CD4-positive, alpha-beta T cell treated with Interleukin-10 for 1 hour (primary cell): ENCODE results near the gene TAL2.
A peak's percentile ranks its signal among the peaks of the same experiment; 100 is the strongest.
"Not testable (repeated sequence)": the region's sequence is repeated elsewhere in the genome, so short reads cannot be mapped to it uniquely, and the experiment has no call there.

Source experiments
- DNase-seq: peaks from one replicate; pipeline ENCODE4 v3.0.0-alpha.2; 2020

The TAL2 gene

DNA sequence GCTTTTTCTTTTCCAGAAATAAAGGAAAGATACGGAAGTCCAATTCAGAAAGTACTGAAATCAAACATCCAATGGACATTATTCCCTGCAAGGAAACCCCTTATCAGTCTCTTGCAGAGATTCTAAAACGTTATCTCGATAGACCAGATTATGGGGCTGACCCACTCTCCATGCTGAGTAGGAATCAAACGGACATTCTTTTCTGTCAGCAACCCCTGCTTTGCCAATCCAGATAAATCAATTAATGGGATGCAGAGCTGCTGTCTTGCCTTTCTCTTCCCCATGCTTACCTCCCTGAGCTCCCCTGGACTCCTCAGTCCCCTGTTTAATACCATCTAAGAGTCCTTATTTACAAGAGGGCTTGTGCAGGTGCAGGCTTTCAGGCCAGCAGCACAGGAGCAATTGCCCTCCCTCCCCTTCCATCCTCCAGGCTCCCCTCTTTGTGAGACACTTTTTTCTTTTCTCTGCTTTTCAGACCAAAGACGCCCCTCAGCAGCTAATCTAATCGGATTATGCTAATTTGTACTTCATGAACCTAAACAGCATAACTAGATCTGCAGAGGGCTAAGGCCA lies 14.2 kb downstream of the TAL2 start:
- no peak for DNase-seq

GRCh38 chr9:105678163-105678562 lies 15.9 kb downstream of the TAL2 start:
- DNase-seq = no peak

DNA sequence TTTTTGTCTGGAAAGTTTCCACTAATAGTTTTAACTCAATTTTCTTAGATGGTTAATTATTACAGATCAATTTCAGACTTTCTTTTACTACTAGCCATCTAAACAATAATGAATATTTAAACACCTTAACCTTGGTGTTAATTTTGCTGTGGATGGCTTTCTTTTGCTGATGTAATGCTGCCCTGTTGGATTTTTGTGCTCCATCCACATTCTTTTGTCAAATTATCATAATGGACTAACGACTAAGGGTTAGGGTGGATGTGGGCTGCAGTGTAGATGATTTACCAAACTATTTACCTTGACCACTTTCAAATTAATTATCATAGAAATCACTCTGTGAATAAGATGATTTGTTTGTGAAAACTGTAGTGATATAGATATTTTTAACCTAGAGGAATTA lies 16.5 kb downstream of the TAL2 start:
- no peak for DNase-seq

DNA sequence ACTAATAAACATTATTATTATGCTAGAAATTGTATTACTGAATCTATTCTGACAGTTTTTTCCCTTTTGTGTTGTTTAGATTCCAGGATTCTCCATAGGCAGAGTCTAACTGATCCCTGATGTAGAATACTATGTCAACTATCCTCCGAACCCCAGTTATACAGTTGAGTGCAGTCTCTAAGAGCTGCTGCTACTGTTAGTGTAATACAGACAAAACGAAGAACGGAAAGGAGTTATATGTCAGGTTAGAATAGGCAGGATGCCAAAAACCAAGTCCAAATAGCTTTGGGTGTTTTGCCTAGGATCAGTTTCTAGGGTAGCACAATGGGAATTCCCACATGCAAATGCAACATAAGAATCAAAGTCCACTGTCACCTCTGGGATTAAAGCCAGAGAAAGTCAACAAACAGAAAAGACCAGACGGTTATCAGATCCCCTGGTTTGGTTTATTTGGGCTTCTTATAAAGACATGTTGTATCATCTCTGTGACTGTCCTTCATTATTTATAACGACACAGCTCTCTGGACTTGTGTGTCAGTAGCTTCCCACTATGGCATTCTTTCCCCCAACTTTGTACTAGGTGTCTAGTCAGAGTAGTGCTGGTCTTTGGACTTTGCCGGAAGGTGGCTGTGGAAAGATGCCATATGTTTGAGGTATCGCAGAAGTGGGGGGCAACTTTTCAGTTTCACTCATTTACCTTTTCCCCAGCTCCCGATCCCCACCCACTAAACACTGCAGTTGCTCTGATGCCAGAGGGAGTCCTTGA lies 17.2 kb downstream of the TAL2 start:
- DNase-seq = no peak

DNA sequence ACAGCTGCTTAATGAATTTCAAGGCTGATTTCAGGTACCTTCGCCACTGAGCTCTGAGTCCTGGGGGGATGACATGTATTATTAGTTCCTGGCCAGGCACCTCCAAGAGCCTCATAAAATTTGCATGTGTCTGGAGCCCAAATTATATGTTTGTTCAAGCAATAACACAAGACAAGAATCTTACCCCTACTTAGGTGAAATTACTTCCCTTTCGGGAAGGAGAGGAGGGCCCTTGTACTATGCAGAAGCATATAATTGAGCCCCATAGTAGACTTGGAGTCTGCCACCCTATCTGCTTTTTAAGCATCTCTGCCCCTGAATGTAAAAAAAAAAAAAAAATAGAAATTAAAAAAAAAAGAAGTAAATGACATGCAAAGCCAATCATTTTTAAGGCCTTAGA lies 19.1 kb downstream of the TAL2 start:
- DNase-seq = no peak

DNA sequence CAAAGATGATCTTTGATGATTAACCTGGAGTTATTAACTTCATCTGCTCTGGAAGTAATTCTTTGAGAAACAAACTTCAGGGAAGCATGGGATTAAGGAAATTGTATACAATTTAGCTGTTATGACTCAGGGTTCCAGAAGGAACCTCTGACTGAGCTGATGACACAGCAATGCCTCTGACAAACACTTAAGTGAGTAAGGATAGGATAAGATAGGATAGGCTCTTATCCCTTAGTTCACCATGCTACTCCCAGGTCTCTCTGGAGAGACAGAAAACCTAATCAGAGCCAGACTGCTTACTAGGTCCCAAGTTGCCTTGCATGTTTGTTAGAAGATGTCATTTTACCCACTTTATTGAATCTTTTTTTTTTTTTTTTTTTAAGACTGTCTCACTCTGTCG lies 19.5 kb downstream of the TAL2 start:
- DNase-seq = no peak

DNA sequence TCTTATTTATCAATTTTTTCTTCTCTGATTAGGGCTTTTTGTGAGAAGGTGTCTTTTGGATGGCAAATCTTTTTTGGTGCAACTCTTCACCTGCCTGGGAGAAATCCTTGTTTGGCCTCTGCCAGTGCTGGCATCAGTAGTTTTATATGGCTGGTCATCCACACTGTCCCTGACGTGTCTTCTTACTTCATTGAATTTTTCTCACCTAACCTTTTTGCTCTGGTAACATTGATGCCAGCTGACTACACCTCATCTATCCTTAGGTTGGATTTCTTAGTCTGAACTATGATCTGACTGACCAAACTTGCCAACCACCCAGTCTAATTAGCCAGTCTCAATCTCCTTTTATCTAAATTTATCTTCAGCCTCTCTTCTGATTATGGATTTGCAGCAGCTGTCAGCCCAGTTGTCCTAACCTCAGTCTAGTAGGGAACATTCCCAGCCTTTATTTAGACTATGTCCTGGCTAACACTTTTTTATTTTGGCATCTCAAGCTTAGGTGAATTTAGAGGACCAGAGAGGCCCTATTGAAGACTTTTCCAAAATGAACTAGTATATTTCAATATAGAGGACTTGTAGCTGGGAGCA lies 21.5 kb downstream of the TAL2 start:
- DNase-seq = no peak

DNA sequence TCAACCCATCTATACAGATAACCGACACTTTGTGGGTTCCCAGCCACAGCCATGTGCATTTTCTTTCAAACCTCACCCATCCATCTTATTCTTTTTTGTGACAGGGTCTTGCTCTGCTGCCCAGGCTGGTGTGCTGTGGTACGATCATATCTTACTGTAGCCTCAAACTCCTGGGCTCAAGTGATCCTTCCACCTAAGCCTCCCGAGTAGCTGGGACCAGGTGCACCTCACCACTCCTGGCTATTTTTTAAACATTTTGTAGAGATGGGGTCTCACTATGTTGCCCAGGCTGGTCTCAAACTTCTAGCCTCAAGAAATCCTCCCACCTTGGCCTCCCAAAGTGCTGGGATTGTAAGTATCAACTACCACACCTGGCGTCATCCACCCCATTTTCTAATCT lies 24.7 kb downstream of the TAL2 start:
- no peak for DNase-seq

- no peak for DNase-seq
These were observed 28.5 kb downstream of the TAL2 start for GRCh38 chr9:105690742-105691141.

DNA sequence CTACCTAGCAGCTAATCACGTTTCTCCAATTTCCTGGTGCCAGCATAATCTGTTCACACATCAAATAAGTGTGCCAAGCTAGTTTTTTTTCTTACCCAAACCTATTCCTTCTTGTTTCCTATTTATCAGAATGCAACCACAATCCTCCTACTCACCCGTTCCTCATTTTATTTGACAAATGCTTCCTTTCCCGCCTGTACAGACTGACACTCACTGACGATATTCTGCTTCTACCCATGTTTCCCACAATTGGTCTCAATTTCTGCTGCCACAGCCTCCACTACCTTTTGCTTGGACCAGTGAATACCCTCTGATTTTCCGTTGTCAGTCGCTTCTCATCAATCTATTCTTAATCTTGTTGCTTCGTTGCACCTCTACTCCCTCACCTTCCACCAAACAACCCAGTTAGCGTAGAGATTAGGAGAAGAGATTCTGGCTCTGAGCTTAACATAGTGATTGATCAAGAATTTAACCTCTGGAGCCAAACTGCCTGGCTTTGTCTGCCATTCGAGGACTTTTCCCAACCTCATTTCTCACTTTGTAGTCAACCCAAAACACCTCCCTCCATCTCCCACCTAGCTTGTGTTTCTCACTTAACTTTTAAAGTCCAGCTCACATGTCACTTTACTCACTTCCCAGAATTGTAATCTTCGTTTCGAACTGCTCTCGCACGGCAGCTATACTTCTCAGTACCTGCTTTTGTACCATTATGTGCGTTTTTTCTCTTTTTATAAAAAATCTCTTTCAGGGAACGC lies 31.4 kb downstream of the TAL2 start:
- peak; percentile 32 for DNase-seq

DNA sequence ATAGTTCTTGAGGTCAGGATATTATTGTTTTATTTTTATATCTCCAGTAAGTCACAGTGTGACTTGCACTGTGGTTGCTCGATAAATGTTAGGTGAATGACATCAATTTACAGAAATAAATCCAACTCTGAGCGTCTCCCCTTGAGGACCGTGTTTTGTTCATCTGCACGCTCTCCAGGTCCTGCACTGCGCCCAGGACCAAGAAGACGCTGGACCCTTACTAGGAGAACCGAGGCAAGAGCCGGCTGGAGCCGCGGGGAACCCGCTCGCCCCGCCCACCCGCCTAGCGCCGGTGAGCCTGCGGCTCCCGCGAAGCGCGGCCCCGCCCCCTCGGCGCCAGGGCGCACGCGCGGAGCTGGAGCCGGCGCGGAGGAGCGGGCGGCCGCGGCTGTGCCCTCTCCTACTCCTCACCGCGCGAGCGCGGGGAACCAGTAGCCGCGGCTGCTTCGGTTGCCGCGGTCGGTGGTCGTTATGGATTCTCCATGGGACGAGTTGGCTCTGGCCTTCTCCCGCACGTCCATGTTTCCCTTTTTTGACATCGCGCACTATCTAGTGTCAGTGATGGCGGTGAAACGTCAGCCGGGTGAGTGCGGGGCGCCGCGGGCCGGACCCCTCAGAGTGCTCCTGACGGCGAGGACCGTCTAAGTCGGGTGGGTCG lies 32.1 kb downstream of the TAL2 start, which contains the start of gene TMEM38B:
TSS of gene TMEM38B (plus strand) at position 352 of the 658 bp plus-strand sequence. CDS start at position 472, 120 bp downstream.
- DNase-seq = peak; percentile 78

GRCh38 chr9:105694848-105695581 lies 32.8 kb downstream of the TAL2 start:
- DNase-seq = peak; percentile 56

DNA sequence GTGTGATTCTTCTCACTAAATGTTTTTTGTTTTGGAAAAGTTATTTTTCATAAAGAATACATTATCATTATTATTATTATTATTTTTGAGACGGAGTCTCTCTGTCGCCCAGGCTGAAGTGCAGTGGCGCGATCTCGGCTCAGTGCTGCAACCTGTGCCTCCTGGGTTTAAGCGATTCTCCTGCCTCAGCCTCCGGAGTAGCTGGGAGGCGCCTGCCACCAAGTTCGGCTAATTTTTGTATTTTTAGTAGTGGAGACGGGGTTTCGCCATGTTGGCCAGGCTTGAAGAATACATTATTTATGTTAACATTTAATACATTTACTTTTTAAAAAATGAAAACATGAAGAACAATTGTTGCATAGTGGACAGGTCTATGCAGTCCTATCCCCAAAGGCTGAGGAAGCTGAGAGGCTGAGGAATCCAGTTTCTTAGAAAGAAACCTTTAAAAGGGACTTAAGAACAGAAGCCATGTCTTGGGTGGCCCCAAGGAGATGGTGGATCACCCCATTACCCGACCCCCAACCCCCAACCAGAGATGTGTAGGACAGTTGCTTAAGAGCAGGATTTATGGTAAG lies 34.0 kb downstream of the TAL2 start:
- DNase-seq = no peak

DNA sequence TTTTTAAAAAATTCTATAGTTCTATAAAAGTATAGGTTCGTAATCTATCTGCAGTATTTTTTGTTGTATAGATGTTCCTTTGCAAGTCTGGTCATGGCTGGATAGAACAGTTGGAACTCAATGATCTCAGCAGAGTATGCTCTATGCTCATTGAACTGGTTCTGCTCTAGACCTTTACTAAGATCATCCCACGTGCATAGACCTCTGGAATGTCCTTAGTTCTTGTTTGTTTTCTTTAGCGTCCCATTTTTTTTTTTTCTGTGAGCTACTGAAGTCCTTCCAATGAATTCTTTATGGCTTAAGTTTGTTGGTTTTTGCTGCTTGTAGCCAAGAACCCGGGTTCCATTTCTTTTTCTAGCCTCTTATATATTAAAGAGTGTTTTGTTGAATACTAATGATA lies 35.6 kb downstream of the TAL2 start:
- DNase-seq = no peak

DNA sequence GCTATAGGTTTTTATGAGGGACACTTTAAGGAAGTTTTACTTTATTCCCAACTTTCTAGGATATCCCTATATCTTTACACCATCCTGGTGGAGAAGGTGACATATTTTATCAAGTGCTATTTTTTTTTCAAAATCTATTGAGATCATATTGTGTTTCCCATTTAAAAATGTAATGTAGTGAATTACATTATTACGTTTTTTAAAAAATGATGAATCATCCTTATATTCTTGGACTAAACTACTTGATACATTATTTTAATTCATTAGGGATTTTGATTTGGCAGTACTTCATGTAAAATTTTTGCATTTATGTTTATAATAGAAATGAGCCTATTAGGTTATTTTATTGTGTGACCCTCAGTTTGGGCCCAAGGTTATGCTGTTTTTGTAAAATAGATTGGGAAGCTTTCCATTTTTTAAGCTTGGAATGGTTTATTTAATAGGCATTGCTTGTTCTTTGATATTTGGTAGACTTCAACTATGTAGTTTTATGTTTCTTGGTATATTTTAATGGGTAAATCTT lies 36.2 kb downstream of the TAL2 start:
- DNase-seq = no peak

DNA sequence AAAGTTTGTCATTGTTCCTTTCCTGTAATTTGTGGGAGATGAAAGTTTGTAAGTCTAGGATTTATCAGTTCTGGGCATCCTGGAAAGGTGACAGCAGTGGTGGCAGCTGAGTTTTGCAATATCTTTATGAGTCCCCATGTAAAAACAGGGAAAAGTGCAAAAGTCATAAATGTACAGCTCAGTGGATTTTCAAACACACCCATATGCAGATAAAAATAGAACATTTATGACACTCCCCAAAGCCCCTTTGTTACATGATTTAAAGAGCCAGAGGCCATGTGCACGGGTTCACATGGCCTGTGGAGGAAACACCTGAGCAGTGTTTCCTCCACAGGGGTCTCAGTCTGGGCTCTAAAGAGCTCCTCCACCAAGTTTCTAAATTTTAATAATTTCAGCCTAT lies 38.4 kb downstream of the TAL2 start:
- no peak for DNase-seq

GRCh38 chr9:105701145-105701544 lies 38.9 kb downstream of the TAL2 start:
- DNase-seq = no peak

DNA sequence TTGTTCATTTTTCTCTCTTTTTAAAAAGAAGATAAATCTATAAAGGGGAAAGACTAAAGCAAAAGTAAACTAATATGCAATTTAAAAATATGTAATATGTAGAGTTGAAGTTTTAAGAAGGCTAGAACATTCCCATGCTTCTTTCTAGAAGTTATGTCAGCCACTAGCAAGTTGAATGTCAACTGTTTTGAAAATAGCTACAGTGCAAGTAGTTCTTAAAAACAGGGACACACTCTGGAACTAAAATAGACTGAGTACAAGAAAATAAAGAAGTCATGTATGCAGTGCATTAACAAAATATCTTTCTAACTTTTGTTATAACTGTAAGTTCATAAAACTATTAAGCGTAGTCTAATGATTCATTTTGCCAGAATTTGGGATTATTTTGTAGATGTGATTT lies 40.0 kb downstream of the TAL2 start:
- no peak for DNase-seq

GRCh38 chr9:105703638-105704037 lies 41.4 kb downstream of the TAL2 start:
- DNase-seq = not testable (repeated sequence)

DNA sequence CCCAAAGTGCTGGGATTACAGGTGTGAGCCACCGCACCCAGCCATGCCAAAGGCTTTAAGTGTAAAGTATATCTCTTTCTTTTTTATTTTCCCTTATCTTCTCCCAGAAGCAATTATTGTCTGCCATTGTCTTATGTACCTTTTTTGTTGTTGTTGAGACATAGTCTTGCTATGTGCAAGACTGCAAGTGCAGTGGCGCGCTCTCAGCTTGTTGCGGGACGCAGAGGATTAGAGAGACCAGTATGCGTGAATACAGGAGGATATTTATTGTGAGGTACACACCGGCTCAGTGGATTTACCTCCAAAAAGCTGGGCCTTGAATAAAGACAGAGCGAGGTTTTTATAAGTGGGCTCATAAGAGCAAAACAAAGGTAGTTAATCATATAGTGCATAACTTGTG lies 43.9 kb downstream of the TAL2 start:
- no peak for DNase-seq

DNA sequence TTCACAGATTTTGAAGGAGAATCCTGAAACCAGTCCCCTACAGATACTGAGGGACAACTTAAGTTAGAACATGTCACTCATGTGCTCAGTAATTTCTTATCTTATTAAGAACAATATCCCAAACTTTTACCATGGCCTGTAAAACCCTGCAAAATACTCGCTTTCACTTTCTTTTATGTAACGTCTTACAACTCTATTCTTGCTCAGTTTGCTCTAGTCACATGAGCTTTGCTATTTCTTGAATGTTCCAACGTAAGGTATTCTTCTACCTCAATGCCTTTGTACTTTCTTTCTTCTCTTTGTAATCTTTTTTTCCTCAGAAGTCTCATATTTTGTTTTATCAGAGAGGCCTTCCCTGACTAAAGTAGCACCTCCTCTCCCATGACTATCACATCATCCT lies 46.1 kb downstream of the TAL2 start:
- DNase-seq = no peak

DNA sequence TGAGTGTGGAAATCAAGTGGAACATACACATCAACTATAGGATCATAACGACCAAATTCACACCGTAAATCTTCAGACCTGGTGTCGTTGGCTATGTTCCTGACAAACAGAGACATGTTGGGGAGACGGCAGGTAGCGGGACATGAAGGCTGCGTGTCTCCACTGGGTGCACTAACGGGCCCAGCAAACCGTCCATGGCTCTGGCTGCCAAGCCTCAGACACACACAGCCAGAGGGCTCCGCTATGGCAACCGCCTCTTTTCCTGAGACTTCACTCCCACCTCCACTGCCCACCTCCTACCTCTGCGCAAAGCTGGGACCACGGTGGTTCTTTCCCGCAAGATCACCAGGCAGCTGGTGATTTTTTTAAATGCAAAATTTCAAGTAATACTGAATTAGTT lies 48.4 kb downstream of the TAL2 start:
- no peak for DNase-seq
